ENCODE measurements around the gene HRK. TPM values are rescaled to one million over a fixed set of nuclear protein-coding genes. Genes with fewer than 3 reads are reported as not detected.

The HRK gene
- total and polyA plus RNA-seq, 9 of the 15 experiments (the other 6 are each of a cell fraction or from before 2014, with no cell fraction given) = 0.01 to 0.05 (median 0.04) TPM; not detected in 6

DNA sequence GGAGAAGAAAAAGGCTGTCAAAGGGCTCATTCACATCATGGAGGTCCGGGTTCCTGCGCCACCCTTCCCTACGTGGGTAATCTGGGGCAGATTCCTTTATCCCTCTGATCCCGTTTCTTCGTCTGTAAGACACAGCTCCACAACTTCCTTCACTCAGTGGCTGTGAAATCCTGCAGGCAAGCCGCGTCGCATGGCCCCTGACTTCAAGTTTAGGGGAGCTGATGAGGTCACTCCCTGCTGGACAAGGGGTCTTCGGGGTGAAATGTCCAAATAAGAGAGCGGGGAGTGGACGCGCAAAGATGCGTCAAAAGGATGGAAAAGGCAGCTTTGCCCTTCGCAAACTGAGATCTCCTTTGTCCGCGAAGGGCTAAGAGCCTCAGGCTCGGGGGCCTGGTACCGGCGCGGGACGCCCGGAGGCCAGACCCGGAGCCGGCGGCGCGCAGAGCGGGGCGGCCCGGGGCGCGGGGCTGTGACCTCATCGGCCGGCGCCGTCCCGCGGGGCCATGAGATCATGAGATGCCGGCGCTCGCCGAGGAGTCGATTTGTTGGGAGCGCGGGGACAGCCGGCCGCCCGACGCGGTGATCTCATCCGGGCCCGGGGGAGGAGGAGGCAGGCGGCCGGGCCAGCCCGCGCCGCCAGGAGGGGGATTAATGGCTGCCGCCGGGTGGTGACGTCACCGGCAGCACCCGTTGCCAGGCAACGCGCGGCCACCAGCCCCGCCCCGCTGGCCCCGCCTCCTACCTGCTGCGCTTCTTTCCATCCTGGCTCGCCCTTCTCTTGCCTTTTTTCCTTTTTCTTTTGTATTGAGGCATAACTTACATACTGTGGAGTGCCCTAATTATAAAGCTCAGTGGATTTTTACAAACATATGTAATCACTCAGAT, 62.1 kb downstream of the HRK start (continued):
- TF ChIP-seq, protein P1, sequence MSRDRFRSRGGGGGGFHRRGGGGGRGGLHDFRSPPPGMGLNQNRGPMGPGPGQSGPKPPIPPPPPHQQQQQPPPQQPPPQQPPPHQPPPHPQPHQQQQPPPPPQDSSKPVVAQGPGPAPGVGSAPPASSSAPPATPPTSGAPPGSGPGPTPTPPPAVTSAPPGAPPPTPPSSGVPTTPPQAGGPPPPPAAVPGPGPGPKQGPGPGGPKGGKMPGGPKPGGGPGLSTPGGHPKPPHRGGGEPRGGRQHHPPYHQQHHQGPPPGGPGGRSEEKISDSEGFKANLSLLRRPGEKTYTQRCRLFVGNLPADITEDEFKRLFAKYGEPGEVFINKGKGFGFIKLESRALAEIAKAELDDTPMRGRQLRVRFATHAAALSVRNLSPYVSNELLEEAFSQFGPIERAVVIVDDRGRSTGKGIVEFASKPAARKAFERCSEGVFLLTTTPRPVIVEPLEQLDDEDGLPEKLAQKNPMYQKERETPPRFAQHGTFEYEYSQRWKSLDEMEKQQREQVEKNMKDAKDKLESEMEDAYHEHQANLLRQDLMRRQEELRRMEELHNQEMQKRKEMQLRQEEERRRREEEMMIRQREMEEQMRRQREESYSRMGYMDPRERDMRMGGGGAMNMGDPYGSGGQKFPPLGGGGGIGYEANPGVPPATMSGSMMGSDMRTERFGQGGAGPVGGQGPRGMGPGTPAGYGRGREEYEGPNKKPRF (IDR thresholded peaks at IDR 0.05; ENCODE audit: low read depth, low read length) = no peak
- no peak for TF ChIP-seq LEF1 (IDR thresholded peaks at IDR 0.05)
- TF ChIP-seq ZNF551 (CRISPR knock-in tag; IDR thresholded peaks at IDR 0.05) = no peak
- TF ChIP-seq FOSL1 (tag; conservative IDR thresholded peaks at IDR 0.05) = peak; percentile 87
- TF ChIP-seq POLR2H (tag; IDR thresholded peaks at IDR 0.05; ENCODE audit: low read depth) = 0 out of 2 replicates have a peak, but pooled peaks have one; percentile 51
- TF ChIP-seq, protein P2, sequence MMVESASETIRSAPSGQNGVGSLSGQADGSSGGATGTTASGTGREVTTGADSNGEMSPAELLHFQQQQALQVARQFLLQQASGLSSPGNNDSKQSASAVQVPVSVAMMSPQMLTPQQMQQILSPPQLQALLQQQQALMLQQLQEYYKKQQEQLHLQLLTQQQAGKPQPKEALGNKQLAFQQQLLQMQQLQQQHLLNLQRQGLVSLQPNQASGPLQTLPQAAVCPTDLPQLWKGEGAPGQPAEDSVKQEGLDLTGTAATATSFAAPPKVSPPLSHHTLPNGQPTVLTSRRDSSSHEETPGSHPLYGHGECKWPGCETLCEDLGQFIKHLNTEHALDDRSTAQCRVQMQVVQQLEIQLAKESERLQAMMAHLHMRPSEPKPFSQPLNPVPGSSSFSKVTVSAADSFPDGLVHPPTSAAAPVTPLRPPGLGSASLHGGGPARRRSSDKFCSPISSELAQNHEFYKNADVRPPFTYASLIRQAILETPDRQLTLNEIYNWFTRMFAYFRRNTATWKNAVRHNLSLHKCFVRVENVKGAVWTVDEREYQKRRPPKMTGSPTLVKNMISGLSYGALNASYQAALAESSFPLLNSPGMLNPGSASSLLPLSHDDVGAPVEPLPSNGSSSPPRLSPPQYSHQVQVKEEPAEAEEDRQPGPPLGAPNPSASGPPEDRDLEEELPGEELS (CRISPR knock-in tag; IDR thresholded peaks at IDR 0.05; ENCODE audit: borderline replicate concordance) = no peak
- no peak for TF ChIP-seq ZBTB1 (CRISPR knock-in tag; IDR thresholded peaks at IDR 0.05; ENCODE audit: borderline replicate concordance, low read depth)
- TF ChIP-seq, protein P3, sequence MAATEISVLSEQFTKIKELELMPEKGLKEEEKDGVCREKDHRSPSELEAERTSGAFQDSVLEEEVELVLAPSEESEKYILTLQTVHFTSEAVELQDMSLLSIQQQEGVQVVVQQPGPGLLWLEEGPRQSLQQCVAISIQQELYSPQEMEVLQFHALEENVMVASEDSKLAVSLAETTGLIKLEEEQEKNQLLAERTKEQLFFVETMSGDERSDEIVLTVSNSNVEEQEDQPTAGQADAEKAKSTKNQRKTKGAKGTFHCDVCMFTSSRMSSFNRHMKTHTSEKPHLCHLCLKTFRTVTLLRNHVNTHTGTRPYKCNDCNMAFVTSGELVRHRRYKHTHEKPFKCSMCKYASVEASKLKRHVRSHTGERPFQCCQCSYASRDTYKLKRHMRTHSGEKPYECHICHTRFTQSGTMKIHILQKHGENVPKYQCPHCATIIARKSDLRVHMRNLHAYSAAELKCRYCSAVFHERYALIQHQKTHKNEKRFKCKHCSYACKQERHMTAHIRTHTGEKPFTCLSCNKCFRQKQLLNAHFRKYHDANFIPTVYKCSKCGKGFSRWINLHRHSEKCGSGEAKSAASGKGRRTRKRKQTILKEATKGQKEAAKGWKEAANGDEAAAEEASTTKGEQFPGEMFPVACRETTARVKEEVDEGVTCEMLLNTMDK (IDR thresholded peaks at IDR 0.05; ENCODE audit: borderline replicate concordance, insufficient read depth, low read depth, low read length, poor library complexity, severe bottlenecking) = no peak
- TF ChIP-seq TBL1XR1 (IDR thresholded peaks at IDR 0.05; ENCODE audit: low read length in 2 of 2) = peak in 1 of 2 experiments; percentile 40; a peak in 1 of 4 replicates
- no peak for TF ChIP-seq CREBBP (IDR thresholded peaks at IDR 0.05; ENCODE audit: low read depth, low read length)
- TF ChIP-seq KDM1A (IDR thresholded peaks at IDR 0.05) = no peak
- TF ChIP-seq POLR2AphosphoS2 (IDR thresholded peaks at IDR 0.05; ENCODE audit: low read length) = no peak
- TF ChIP-seq, protein P4, sequence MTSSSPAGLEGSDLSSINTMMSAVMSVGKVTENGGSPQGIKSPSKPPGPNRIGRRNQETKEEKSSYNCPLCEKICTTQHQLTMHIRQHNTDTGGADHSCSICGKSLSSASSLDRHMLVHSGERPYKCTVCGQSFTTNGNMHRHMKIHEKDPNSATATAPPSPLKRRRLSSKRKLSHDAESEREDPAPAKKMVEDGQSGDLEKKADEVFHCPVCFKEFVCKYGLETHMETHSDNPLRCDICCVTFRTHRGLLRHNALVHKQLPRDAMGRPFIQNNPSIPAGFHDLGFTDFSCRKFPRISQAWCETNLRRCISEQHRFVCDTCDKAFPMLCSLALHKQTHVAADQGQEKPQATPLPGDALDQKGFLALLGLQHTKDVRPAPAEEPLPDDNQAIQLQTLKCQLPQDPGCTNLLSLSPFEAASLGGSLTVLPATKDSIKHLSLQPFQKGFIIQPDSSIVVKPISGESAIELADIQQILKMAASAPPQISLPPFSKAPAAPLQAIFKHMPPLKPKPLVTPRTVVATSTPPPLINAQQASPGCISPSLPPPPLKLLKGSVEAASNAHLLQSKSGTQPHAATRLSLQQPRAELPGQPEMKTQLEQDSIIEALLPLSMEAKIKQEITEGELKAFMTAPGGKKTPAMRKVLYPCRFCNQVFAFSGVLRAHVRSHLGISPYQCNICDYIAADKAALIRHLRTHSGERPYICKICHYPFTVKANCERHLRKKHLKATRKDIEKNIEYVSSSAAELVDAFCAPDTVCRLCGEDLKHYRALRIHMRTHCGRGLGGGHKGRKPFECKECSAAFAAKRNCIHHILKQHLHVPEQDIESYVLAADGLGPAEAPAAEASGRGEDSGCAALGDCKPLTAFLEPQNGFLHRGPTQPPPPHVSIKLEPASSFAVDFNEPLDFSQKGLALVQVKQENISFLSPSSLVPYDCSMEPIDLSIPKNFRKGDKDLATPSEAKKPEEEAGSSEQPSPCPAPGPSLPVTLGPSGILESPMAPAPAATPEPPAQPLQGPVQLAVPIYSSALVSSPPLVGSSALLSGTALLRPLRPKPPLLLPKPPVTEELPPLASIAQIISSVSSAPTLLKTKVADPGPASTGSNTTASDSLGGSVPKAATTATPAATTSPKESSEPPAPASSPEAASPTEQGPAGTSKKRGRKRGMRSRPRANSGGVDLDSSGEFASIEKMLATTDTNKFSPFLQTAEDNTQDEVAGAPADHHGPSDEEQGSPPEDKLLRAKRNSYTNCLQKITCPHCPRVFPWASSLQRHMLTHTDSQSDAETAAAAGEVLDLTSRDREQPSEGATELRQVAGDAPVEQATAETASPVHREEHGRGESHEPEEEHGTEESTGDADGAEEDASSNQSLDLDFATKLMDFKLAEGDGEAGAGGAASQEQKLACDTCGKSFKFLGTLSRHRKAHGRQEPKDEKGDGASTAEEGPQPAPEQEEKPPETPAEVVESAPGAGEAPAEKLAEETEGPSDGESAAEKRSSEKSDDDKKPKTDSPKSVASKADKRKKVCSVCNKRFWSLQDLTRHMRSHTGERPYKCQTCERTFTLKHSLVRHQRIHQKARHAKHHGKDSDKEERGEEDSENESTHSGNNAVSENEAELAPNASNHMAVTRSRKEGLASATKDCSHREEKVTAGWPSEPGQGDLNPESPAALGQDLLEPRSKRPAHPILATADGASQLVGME (CRISPR knock-in tag; IDR thresholded peaks at IDR 0.05) = peak; percentile 92; the same call in 1 of the 2 replicates
